Ascending aorta (tissue), 2 donors: Measurements from ENCODE around the gene OR2AT4. TPM values are rescaled to one million over a fixed set of nuclear protein-coding genes. Genes with fewer than 3 reads are reported as not detected.

Experiments used
- DNase-seq, 2 donors: peaks; one replicate each; pipeline ENCODE4 v3.0.0-alpha.2; 2019; ENCODE audit warnings: low spot score in 2 of 2
- H3K27ac ChIP-seq, 2 donors: fragments of 200-600 bp; sonication (generic); one replicate each; pipeline ENCODE4 v1.5.1; 2016 to 2017; ENCODE audit warnings: mild to moderate bottlenecking in 1 of 2
- H3K27me3 ChIP-seq: fragments of 200-600 bp; sonication (generic); one replicate; pipeline ENCODE4 v1.5.1; 2017
- H3K36me3 ChIP-seq, 2 donors: fragments of 200-600 bp; sonication (generic); one replicate each; pipeline ENCODE4 v1.5.1; 2016
- H3K4me1 ChIP-seq, 2 donors: fragments of 200-600 bp; sonication (generic); one replicate each; pipeline ENCODE4 v1.5.1; 2016 to 2017; ENCODE audit warnings: mild to moderate bottlenecking in 1 of 2
- H3K4me3 ChIP-seq, 2 donors: fragments of 200-600 bp; sonication (generic); one replicate each; pipeline ENCODE4 v1.5.1; 2016 to 2017; ENCODE audit warnings: mild to moderate bottlenecking in 1 of 2
- H3K9me3 ChIP-seq, 2 donors: fragments of 200-600 bp; sonication (generic); one replicate each; pipeline ENCODE4 v1.5.1; 2016
- intact Hi-C: fragments of 100-400 bp; cut with DNase I; formaldehyde crosslinking; loops from one replicate; pipeline ENCODE4 v1.15.1; 2023
- total RNA-seq: library from RNA; depleted of rRNA; stranded (reverse); fragments of >200 nt; gene quantifications from one replicate; pipeline ENCODE4 v1.1.0, GENCODE V29; 2016
- TF ChIP-seq, protein P1 (sequence below), 3 experiments: fragments of 200-600 bp in 2 of 3; fragments of 450-650 bp in 1 of 3; sonication (generic) in 2 of 3; IDR thresholded peaks; one replicate each; pipeline ENCODE4 v1.5.1; 2016 to 2019; ENCODE audit warnings: antibody characterized with exemption in 3 of 3, mild to moderate bottlenecking in 1 of 3, moderate library complexity in 1 of 3

Gene OR2AT4
- total RNA-seq, 1 donor from 2014 or later: not detected

DNA sequence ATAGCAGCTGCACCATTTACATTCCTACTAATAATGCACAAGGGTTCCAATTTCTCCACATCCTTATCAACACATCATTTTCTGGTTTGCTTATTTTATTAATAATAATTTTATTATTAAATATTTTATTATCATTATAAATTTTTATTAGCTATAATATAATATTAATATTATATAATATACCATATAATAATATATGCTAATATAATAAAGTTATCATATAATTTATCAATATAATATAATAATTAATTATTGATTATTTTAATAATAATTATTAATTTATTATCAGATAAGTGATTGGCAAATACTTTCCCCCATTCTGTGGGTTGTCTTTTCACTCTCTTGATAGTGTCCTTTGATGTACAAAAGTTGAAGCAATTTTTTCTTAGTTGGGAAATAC, 27.7 kb downstream of the OR2AT4 start:
- Histone ChIP-seq H3K4me1 (no peaks in the 10 kb centered on the region), H3K36me3 (no peaks in the 10 kb centered on the region), H3K27ac (no peak overlapping the region), H3K27me3 (no peaks in the 10 kb centered on the region), H3K4me3 (no peak overlapping the region), H3K9me3 (no peaks in the 10 kb centered on the region)
- TF ChIP-seq, protein P1, sequence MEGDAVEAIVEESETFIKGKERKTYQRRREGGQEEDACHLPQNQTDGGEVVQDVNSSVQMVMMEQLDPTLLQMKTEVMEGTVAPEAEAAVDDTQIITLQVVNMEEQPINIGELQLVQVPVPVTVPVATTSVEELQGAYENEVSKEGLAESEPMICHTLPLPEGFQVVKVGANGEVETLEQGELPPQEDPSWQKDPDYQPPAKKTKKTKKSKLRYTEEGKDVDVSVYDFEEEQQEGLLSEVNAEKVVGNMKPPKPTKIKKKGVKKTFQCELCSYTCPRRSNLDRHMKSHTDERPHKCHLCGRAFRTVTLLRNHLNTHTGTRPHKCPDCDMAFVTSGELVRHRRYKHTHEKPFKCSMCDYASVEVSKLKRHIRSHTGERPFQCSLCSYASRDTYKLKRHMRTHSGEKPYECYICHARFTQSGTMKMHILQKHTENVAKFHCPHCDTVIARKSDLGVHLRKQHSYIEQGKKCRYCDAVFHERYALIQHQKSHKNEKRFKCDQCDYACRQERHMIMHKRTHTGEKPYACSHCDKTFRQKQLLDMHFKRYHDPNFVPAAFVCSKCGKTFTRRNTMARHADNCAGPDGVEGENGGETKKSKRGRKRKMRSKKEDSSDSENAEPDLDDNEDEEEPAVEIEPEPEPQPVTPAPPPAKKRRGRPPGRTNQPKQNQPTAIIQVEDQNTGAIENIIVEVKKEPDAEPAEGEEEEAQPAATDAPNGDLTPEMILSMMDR (IDR thresholded peaks at IDR 0.05): no peak
- no peak for DNase-seq
- intact Hi-C loops: no loop called here

DNA sequence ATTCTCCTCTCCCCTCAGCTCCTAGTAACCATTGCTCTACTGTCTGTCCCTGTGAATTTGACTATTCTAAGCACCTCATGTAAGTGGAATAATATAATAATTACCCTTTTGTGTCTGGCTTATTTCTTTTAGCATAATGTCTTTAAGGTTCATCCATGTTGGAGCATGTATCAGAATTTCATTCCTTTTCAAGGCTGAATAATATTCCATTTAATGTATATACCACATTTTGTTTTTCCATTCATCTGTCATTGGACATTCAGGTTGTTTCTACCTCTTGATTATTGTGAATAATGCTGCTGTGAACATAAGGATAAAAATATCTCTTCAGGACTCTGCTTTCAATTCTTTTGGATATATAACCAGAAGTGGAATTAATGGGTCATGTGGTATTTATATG, 28.1 kb downstream of the OR2AT4 start:
- no peak for DNase-seq
- TF ChIP-seq, protein P1 (IDR thresholded peaks at IDR 0.05): no peak
- intact Hi-C loops: no loop called here
- no peaks in the 10 kb centered on the region for H3K9me3 ChIP-seq
- H3K27ac ChIP-seq: no peak overlapping the region
- no peaks in the 10 kb centered on the region for H3K4me1 ChIP-seq
- no peak overlapping the region for H3K4me3 ChIP-seq
- no peaks in the 10 kb centered on the region for H3K36me3 ChIP-seq
- H3K27me3 ChIP-seq: no peaks in the 10 kb centered on the region

DNA sequence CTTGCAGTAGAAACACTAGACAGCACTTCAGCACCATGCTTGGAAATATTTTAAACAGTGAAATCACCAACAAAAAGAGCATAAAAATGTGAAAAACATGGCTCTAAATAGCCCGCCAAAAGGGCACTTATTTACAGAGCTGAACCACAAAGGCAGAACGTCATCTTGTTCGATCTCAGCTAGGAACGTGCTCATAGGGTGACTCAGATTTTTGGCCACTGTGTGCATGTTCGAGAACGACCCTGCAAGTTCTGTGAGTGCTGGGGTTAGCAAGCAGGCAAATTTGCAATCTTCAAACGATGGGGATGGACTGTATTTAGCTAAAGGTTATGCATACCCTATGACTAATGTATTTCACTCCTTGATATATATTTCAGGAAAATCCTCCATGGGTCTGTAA, 30.6 kb downstream of the OR2AT4 start:
- H3K27me3 ChIP-seq: no peaks in the 10 kb centered on the region
- no peaks in the 10 kb centered on the region for H3K9me3 ChIP-seq
- no peak overlapping the region for H3K4me3 ChIP-seq
- DNase-seq: no peak
- no peak overlapping the region for H3K27ac ChIP-seq
- intact Hi-C loops: no loop called here
- TF ChIP-seq, protein P1 (IDR thresholded peaks at IDR 0.05): no peak
- no peaks in the 10 kb centered on the region for H3K36me3 ChIP-seq
- H3K4me1 ChIP-seq: no peaks in the 10 kb centered on the region

DNA sequence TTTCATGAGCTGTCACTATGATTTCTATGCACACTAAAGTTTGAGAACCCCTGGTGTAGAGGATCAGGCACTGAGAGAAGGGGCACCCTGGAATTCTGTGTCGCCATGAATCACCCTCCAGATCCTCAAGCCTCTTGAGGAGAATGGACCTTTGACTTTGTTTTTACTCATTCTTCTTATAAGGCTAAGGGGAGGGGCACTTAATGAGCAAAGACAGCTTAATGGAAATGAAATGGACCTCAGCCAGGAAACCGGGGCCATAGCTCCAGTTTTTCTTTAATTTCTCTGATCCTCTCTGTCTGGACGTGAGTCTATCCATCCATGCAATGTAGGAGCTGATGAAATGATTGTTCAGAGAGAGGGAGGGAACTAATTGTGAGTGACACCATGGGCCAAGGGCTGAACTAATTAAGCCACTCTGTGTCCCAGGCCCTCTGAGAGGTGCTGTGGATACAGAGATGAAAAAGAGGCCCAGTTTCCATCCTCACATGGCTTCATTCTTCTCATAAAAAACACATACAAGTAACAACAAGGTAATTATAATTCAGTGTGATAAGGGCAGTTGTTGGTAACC, 32.8 kb downstream of the OR2AT4 start:
- no peaks in the 10 kb centered on the region for H3K9me3 ChIP-seq
- no peaks in the 10 kb centered on the region for H3K27me3 ChIP-seq
- DNase-seq: no peak
- intact Hi-C loops: no loop called here
- H3K4me3 ChIP-seq: no peak overlapping the region
- TF ChIP-seq, protein P1 (IDR thresholded peaks at IDR 0.05): no peak
- no peaks in the 10 kb centered on the region for H3K36me3 ChIP-seq
- H3K4me1 ChIP-seq: no peaks in the 10 kb centered on the region
- H3K27ac ChIP-seq: no peak overlapping the region

DNA sequence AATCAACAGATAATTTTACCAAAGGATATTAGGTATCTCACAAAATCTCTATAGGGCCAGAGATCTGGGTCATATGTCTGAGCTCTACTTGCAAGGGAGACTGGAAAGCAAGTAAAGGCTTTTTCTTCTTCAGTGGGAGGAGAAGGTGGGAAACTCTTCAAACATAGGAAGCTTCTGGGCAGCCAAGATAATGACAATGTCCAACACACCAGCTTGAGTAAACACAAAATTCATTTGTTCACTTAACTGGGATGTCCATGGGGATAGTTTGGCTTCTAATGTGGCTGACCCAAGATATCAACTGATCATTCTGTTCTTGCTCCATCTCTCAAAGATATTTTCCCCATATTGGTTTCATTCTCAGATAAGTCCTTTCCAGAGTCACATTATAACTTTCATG, 37.4 kb downstream of the OR2AT4 start:
- TF ChIP-seq, protein P1 (IDR thresholded peaks at IDR 0.05): no peak
- Histone ChIP-seq H3K27ac (no peak overlapping the region), H3K36me3 (no peaks in the 10 kb centered on the region), H3K27me3 (no peaks in the 10 kb centered on the region), H3K4me3 (no peak overlapping the region), H3K9me3 (no peaks in the 10 kb centered on the region), H3K4me1 (no peaks in the 10 kb centered on the region)
- DNase-seq: no peak
- intact Hi-C loops: no loop called here

DNA sequence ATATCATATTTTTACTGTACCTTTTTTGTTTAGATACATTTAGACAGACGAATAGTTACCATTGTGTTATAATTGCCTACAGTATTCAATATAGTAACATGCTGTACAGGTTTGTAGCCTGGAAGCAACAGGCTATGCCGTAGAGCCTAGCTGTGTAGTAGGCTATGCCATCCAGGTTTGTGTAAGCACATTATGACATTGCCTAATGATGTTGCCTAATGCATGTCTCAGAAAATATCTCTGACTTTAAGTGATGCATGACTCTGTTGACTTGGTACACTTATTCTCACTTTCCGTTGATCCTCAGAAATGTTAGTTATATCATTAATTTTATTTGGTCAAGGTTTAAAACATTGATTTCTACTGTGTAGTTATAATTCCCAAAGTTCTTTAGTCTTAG, 39.9 kb downstream of the OR2AT4 start:
- Histone ChIP-seq H3K4me1 (no peaks in the 10 kb centered on the region), H3K27me3 (no peaks in the 10 kb centered on the region), H3K9me3 (peaks cover 0 to 12% of the 10 kb centered on the region in 2 donors), H3K4me3 (no peak overlapping the region), H3K36me3 (no peaks in the 10 kb centered on the region), H3K27ac (no peak overlapping the region)
- TF ChIP-seq, protein P1 (IDR thresholded peaks at IDR 0.05): no peak
- DNase-seq: no peak
- intact Hi-C loops: no loop called here
